GM19099 (cell line): ENCODE measurements around the gene ALDOA.

Experiments used
- POLR2A ChIP-seq: IDR thresholded peaks from 3 replicates; pipeline ENCODE4 v1.6.1; 2011; ENCODE audit warnings: low read depth; ENCODE audit not compliant: insufficient read length; ENCODE audit errors: extremely low read depth

Gene ALDOA

GRCh38 chr16:30113711-30114333, 48.3 kb downstream of the ALDOA start:
- TF ChIP-seq POLR2A = no peak

- TF ChIP-seq POLR2A = no peak
These were observed 48.9 kb downstream of the ALDOA start for GRCh38 chr16:30114411-30114810.

DNA sequence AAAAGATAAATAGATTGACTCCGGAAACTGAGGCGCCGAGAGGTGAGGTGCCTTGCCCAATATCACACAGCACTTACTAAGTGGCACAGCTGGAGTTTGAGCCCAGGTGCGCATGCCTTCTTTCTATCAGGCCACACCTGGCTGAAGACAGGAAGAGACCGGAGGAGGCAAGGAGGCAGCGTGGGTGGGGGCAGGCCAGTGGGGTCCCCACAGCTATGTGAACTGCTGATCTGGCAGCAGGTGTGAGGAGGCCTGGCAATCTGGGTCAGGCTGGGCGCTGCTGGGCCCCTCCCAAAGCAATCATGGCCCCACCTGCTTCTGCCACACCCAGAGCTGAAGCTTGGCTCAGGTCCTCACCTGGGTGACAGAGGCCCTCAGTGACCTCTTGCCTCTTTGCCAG, 49.7 kb downstream of the ALDOA start:
- no peak for TF ChIP-seq POLR2A

DNA sequence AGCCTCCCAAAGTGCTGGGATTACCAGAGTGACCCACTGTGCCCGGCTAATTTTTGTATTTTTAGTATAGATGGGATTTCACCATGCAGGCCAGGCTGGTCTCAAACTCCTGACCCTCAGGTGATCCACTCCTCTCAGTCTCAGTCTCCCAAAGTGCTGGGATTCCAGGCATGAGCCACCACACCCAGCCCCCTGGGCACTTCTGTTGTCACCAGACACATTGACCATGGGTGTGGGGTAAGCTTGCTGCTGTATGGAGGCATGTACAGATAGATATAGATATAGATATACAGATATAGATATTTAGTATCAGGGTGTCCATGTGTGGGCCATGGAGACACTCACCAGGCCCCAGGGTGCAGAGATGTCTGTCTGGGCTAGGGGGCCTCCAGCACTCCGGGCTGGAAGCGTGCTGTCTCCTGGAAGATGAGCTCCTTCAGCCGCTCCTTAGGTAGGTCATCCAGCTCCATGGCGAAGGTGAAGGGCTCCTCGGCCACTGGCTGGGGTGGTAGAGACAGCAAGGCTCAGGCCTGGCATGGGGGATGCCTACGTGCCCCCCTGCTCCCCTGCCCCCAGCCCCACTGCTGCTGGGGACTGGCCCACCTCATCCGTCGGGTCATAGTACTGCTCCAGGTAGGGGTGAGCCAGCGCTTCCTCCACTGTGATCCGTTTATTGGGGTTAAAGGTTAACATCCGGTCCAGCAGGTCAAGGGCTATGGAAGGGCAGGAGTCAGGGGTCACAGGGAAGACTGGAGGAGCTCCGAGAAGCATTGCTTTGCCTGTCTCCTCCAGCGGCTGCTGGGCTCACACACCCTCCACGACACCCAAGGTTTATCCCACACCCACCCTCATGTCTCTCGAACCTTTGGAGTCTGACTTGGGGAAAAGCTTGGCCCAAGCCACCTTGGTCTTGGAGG, 51.0 kb downstream of the ALDOA start:
- no peak for TF ChIP-seq POLR2A

- no peak for TF ChIP-seq POLR2A
These were observed 52.2 kb downstream of the ALDOA start for GRCh38 chr16:30117768-30118167.

- no peak for TF ChIP-seq POLR2A
These were observed 53.9 kb downstream of the ALDOA start for GRCh38 chr16:30119428-30119827.
